Gastrocnemius medialis (tissue), 4 donors: ENCODE results near the gene PSTK. TPM values are rescaled to one million over a fixed set of nuclear protein-coding genes. Genes with fewer than 3 reads are reported as not detected.

Experiments
- ATAC-seq, 2 donors: fragments of 150-250 bp; one replicate each; pipeline ENCODE4 v1.9.1; 2016
- DNase-seq, 2 donors: peaks; one replicate each; pipeline ENCODE4 v3.0.0-alpha.2; 2019
- H3K27ac ChIP-seq, 4 donors: fragments of 200-600 bp; sonication (generic); 1 replicate in 1 of 4; 2 replicates in 3 of 4; pipeline ENCODE4 v1.5.1; 2016 to 2018; ENCODE audit warnings: mild to moderate bottlenecking in 2 of 4, moderate library complexity in 1 of 4
- H3K27me3 ChIP-seq, 3 donors: fragments of 200-600 bp; sonication (generic) in 2 of 3; 1 replicate in 1 of 3; 2 replicates in 2 of 3; pipeline versions ENCODE4 v1.5.1 to v1.6.0; 2016 to 2019; ENCODE audit warnings: mild to moderate bottlenecking in 1 of 3, moderate library complexity in 1 of 3
- H3K36me3 ChIP-seq, 2 donors: fragments of 200-600 bp; sonication (generic) in 1 of 2; one replicate each; pipeline ENCODE4 v1.5.1; 2017 to 2018
- H3K4me1 ChIP-seq, 2 donors: fragments of 200-600 bp; sonication (generic) in 1 of 2; one replicate each; pipeline ENCODE4 v1.5.1; 2016 to 2017; ENCODE audit warnings: mild to moderate bottlenecking in 2 of 2
- H3K4me3 ChIP-seq, 4 donors: fragments of 200-600 bp; sonication (generic) in 3 of 4; 1 replicate in 1 of 4; 2 replicates in 3 of 4; pipeline ENCODE4 v1.5.1; 2016 to 2019; ENCODE audit warnings: mild to moderate bottlenecking in 2 of 4
- H3K9me3 ChIP-seq, 3 donors: fragments of 200-600 bp; sonication (generic) in 2 of 3; 1 replicate in 1 of 3; 2 replicates in 2 of 3; pipeline ENCODE4 v1.5.1; 2016 to 2019
- POLR2A ChIP-seq, 2 donors: fragments of 450-650 bp; IDR thresholded peaks; one replicate each; pipeline ENCODE4 v1.6.1; 2017; ENCODE audit warnings: antibody characterized with exemption in 2 of 2, mild to moderate bottlenecking in 2 of 2, moderate library complexity in 2 of 2
- in situ Hi-C, 4 donors: fragments of 200-750 bp; cut with MboI; loops; one replicate each; pipeline versions ENCODE4 v1.15.0 to v1.8.0; 2017; ENCODE audit warnings: low sequenced_read_pairs in 4 of 4
- intact Hi-C: fragments of 100-400 bp; cut with DNase I; formaldehyde crosslinking; loops from one replicate; pipeline ENCODE4 v1.15.1; 2023; ENCODE audit warnings: low total_unique reads
- total RNA-seq, 4 donors: library from RNA; depleted of rRNA; stranded (reverse); fragments of >200 nt; gene quantifications; one replicate each; pipeline versions ENCODE4 v1.1.0 to v1.2.3, GENCODE V29; 2016
- TF ChIP-seq, protein P1 (sequence below), 5 experiments: fragments of 450-650 bp in 3 of 5; fragments of 200-600 bp in 2 of 5; sonication (generic) in 2 of 5; IDR thresholded peaks in 4 of 5; conservative IDR thresholded peaks in 1 of 5; 1 replicate in 4 of 5; 2 replicates in 1 of 5; pipeline ENCODE4 v1.5.1; 2016 to 2019; ENCODE audit warnings: antibody characterized with exemption in 5 of 5, mild to moderate bottlenecking in 3 of 5, moderate library complexity in 3 of 5

The PSTK gene
- total RNA-seq, 4 donors from 2014 or later, result 2.2 to 7.0 (median 4.4) TPM

DNA sequence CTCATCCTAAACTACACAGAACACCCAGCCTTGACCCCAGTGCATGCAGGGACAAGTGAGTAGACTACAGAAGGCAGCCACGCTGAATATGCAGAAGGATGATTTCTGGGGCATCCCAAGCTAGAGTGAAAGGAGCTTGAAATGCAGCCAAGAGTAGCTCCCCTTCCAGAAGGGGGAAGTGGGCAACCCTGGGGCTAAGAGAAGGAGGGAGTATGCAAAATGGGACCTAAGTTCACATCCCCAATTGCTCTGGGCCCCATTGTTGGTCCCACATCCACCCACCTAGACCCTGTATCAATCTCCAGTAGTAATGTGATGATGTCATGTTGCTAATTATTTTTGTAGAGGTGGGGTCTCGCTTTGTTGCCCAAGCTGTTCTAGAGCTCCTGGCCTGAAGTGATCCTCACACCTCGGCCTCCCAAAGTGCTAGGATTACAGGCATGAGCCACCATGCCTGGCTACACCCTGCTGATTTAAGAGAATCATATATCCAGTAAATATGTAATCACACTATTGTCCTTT is 5.6 kb upstream of the PSTK start:
- no peak for ATAC-seq
- TF ChIP-seq, protein P1, sequence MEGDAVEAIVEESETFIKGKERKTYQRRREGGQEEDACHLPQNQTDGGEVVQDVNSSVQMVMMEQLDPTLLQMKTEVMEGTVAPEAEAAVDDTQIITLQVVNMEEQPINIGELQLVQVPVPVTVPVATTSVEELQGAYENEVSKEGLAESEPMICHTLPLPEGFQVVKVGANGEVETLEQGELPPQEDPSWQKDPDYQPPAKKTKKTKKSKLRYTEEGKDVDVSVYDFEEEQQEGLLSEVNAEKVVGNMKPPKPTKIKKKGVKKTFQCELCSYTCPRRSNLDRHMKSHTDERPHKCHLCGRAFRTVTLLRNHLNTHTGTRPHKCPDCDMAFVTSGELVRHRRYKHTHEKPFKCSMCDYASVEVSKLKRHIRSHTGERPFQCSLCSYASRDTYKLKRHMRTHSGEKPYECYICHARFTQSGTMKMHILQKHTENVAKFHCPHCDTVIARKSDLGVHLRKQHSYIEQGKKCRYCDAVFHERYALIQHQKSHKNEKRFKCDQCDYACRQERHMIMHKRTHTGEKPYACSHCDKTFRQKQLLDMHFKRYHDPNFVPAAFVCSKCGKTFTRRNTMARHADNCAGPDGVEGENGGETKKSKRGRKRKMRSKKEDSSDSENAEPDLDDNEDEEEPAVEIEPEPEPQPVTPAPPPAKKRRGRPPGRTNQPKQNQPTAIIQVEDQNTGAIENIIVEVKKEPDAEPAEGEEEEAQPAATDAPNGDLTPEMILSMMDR (IDR thresholded peaks at IDR 0.05 in 4 of 5, conservative IDR thresholded peaks at IDR 0.05 in 1 of 5), result no peak
- no peak for TF ChIP-seq POLR2A (IDR thresholded peaks at IDR 0.05)
- Histone ChIP-seq H3K27me3 (no peaks in the 10 kb centered on the region), H3K36me3 (no peaks in the 10 kb centered on the region), H3K27ac (no peak overlapping the region), H3K4me1 (peaks cover 2 to 3% of the 10 kb centered on the region in 2 donors), H3K9me3 (no peaks in the 10 kb centered on the region), H3K4me3 (no peak overlapping the region)
- no peak for DNase-seq
- intact Hi-C loops (no loop called here), in situ Hi-C loops (loop anchor here in 1 of 4 donors (25.0 kb wide), 1 partner anchor 188 kb away; the partner anchor contains the start of gene BUB3)

DNA sequence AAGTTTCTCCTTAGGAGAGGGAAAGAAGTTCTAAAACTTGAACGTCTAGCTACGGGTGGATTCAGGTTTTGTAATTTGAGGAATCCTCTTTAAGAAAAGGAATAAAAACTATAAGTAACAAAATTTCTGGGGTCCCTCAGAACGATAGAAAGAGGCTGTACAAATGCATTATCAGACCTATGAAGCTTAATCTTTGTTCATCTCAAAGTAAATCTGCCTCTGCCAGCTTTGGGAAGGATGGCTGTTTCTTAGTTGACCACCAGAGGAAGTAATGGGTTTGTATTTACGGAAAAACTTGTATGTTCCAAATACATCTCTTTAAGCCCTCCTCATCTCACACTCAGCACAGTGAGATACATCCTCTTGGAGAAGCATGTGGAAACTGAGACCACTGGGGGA is 864 bp downstream of the PSTK start:
- Histone ChIP-seq H3K9me3 (no peaks in the 10 kb centered on the region), H3K4me3 (peak overlapping the region; percentile 72 to 88 (median 78)), H3K27me3 (no peaks in the 10 kb centered on the region), H3K27ac (peak overlapping the region in 3 of 4 donors; percentile 87 to 96 (median 92)), H3K36me3 (no peaks in the 10 kb centered on the region), H3K4me1 (peaks cover 11 to 12% of the 10 kb centered on the region in 2 donors)
- TF ChIP-seq POLR2A (IDR thresholded peaks at IDR 0.05), result no peak
- TF ChIP-seq, protein P1 (IDR thresholded peaks at IDR 0.05 in 4 of 5, conservative IDR thresholded peaks at IDR 0.05 in 1 of 5), result peak in 1 of 5 experiments; percentile 20
- ATAC-seq, result no peak
- intact Hi-C loops, result loop anchor here (2.0 kb wide), 1 partner anchor 174 kb away; the partner anchor contains the start of gene BUB3
- no peak for DNase-seq
- in situ Hi-C loops, result loop anchor here in 1 of 4 donors (10.0 kb wide), 1 partner anchor 174 kb away; the partner anchor contains the start of gene BUB3

DNA sequence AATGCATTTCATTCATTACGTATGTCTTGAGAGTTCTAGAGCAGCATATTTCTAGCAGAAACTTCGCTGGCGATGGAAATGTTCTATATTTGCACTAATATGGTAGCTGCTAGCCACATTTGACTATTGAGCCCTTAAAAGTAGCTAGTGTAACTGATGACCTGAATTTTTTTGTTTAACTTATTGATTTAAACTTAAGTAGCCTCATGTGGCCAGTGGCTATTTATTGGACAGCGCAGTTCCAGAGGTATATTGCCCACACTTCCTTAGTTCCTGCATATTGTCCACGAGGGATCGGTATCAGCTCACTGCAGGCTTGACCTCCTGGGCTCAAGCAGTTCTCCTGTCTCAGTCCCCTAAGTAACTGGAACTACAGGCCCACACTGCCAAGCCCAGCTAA is 3.7 kb downstream of the PSTK start:
- DNase-seq (no peak), ATAC-seq (no peak)
- TF ChIP-seq, protein P1 (IDR thresholded peaks at IDR 0.05 in 4 of 5, conservative IDR thresholded peaks at IDR 0.05 in 1 of 5), result no peak
- H3K4me3 ChIP-seq, result no peak overlapping the region
- peaks cover 11 to 12% of the 10 kb centered on the region in 2 donors for H3K4me1 ChIP-seq
- no peak overlapping the region for H3K27ac ChIP-seq
- in situ Hi-C loops, result loop anchor here in 1 of 4 donors (10.0 kb wide), 1 partner anchor 171 kb away; the partner anchor contains the start of gene BUB3
- no peaks in the 10 kb centered on the region for H3K36me3 ChIP-seq
- H3K27me3 ChIP-seq, result no peaks in the 10 kb centered on the region
- intact Hi-C loops, result no loop called here
- H3K9me3 ChIP-seq, result no peaks in the 10 kb centered on the region

DNA sequence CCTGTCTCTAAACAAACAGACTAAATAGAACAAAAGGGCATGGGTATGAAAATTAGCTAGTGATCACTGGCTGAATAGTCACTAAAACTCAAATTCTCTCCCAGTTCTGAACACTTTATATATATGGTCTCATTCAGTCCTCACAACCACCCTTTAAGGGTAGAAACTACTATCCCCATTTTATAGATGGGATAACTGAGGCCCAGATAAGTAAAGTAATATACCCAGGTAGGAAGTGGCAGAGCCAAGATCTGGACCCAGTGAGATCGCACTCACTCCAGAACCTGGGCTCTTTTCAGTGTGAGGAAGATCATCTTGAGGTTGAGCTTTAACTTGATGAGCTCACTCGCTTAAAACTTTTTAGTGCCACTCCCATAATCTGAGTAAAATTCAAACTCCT is 4.5 kb downstream of the PSTK start:
- Histone ChIP-seq H3K27ac (no peak overlapping the region), H3K4me3 (no peak overlapping the region), H3K36me3 (no peaks in the 10 kb centered on the region), H3K27me3 (no peaks in the 10 kb centered on the region), H3K9me3 (no peaks in the 10 kb centered on the region), H3K4me1 (peaks cover 7 to 9% of the 10 kb centered on the region in 2 donors)
- no peak for TF ChIP-seq POLR2A (IDR thresholded peaks at IDR 0.05)
- TF ChIP-seq, protein P1 (IDR thresholded peaks at IDR 0.05 in 4 of 5, conservative IDR thresholded peaks at IDR 0.05 in 1 of 5), result no peak
- DNase-seq, result no peak
- intact Hi-C loops (no loop called here), in situ Hi-C loops (loop anchor here in 1 of 4 donors (10.0 kb wide), 1 partner anchor 170 kb away; the partner anchor contains the start of gene BUB3)
- ATAC-seq, result no peak
